ENCODE results near the gene CAPNS1. TPM values are rescaled to one million over a fixed set of nuclear protein-coding genes. Genes with fewer than 3 reads are reported as not detected.
"Not testable (repeated sequence)": the region's sequence is repeated elsewhere in the genome, so short reads cannot be mapped to it uniquely, and the experiment has no call there.

CAPNS1 gene
- total RNA-seq, 2 experiments from 2014 or later, result 301 to 307 TPM

DNA sequence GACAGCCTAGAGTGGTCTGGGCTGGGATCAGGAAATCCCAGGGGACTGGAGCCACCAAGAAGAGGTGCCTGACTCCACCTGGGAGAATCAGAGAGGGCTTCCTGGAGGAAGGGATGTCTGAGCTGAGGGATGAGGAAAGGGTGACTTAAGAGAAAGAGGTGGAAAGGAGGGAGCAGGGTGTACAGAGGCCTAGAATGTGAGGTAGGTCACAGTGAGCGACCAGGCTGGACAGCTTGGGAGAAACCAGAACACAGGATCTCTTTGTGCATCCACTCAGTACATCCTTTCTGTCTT is 23.6 kb upstream of the CAPNS1 start:
- Mint-ChIP-seq H3K27ac (peak overlapping the region; percentile 87), H3K4me3 (peak overlapping the region; percentile 99), H3K27me3 (ENCODE audit: low read depth) (no peaks in the 10 kb centered on the region), H3K9me3 (no peaks in the 10 kb centered on the region), H3K4me1 (ENCODE audit: low read depth) (peaks cover 33% of the 10 kb centered on the region), H3K36me3 (ENCODE audit: low read depth) (peaks cover 27% of the 10 kb centered on the region)
- intact Hi-C loops (cut with micrococcal nuclease), result loop anchor here (10.0 kb wide), 2 partner anchors 401 to 659 kb away; partner anchors contain the start of genes KMT2B and ZNF850
- CTCF ChIA-PET, result interaction anchor here (1.2 kb wide), 1 partner anchor 12 kb away, joined by 3 read pairs; no protein-coding TSS in a partner anchor
- DNase-seq, result no peak

DNA sequence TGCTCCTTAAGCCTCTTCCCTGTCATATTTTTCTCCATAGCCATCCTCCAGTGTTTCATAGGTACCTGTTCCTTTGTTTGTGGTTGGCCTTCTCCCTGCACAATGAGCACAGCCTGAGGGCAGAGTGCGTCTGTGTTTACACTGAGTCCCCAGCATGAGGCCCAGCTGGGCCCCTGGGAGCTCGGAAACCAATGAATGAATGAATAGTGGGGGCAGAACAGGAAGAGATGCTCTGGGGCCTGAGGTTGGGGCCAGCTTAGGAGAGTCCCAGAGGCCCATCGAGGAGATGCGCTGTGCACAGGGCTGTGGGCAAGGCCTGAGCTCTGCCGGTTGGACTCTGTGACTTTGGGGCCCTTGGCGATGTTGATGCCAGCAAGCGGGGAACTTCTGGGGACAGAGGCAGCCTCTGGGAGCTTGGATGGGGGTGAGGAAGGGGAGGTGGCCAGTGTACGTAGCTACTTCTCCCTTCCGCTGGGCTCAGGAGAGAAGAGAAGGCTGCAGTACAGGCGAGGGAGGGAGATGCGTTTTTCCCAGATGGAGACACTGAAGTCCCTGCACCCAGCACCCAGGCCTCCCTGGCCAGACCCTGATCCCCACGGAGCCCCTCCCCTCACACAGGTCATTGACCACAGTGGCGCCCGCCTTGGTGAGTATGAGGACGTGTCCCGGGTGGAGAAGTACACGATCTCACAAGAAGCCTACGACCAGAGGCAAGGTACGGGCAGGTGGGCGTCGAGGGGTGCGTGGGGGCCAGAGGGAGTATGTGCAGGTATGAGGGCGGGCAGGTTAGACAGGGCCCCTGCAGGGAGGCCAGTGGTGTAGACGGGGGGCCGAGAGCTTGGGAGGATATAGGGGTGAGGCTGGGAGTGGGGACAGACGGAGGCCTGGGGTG is 19.5 kb upstream of the CAPNS1 start:
- H3K4me1 Mint-ChIP-seq (ENCODE audit: low read depth), result peaks cover 17% of the 10 kb centered on the region
- no peaks in the 10 kb centered on the region for H3K27me3 Mint-ChIP-seq (ENCODE audit: low read depth)
- no peak overlapping the region for H3K27ac Mint-ChIP-seq
- no peaks in the 10 kb centered on the region for H3K9me3 Mint-ChIP-seq
- CTCF ChIA-PET, result no interaction called here
- H3K4me3 Mint-ChIP-seq, result no peak overlapping the region
- H3K36me3 Mint-ChIP-seq (ENCODE audit: low read depth), result peaks cover 24% of the 10 kb centered on the region
- intact Hi-C loops (cut with micrococcal nuclease), result loop anchor here (10.0 kb wide), 2 partner anchors 484 to 734 kb away; partner anchors contain the start of genes ZNF345 and ZNF382
- no peak for DNase-seq

DNA sequence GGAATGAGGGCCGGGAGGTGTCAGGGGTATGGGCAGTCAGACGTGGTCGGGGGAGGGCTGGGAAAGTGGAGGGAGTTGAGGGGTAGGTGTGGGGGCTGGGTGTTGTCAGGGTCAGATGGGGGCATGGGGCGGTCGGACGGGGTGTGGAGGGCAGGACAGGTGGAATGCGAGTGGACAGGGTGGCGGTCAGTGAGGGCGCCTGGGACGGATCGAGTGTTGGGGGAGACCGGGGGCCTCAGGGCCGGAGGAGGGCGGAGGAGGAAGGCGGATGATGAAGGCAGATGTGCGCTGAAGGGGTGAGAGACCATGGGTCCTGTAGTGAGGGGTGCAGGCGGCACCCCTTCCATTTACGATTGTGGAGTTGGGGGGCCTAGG is 18.9 kb upstream of the CAPNS1 start:
- no peaks in the 10 kb centered on the region for H3K9me3 Mint-ChIP-seq
- no peaks in the 10 kb centered on the region for H3K27me3 Mint-ChIP-seq (ENCODE audit: low read depth)
- peaks cover 19% of the 10 kb centered on the region for H3K4me1 Mint-ChIP-seq (ENCODE audit: low read depth)
- intact Hi-C loops (cut with micrococcal nuclease), result loop anchor here (10.0 kb wide), 2 partner anchors 484 to 734 kb away; partner anchors contain the start of genes ZNF345 and ZNF382
- peaks cover 30% of the 10 kb centered on the region for H3K36me3 Mint-ChIP-seq (ENCODE audit: low read depth)
- H3K4me3 Mint-ChIP-seq, result no peak overlapping the region
- no peak overlapping the region for H3K27ac Mint-ChIP-seq
- DNase-seq, result no peak
- CTCF ChIA-PET, result no interaction called here

DNA sequence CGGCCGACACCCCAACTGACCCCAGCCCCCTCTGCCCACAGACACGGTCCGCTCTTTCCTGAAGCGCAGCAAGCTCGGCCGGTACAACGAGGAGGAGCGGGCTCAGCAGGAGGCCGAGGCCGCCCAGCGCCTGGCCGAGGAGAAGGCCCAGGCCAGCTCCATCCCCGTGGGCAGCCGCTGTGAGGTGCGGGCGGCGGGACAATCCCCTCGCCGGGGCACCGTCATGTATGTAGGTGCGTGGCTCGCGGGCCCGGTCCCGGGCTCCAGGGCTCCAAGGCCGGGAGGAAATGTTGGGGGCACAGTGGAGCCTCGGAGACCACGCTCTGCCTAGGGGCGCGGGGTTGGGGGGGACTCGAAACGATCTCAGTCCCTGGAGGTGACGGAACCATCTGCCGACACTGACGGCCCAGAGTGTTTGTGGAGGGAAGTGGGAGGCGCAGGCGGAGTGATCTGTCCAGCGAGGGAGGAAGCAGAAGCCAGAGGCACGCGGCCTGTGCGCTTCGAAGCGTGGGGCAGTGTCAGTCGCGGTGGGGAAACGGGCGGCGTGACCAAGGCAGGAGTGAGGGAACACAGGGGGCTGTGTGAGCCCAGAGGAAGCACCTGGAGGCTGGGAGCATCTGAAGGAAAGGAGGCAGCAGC is 18.3 kb upstream of the CAPNS1 start:
- intact Hi-C loops (cut with micrococcal nuclease), result loop anchor here (10.0 kb wide), 2 partner anchors 483 to 733 kb away; partner anchors contain the start of genes ZNF345 and ZNF382
- H3K36me3 Mint-ChIP-seq (ENCODE audit: low read depth), result peaks cover 30% of the 10 kb centered on the region

DNA sequence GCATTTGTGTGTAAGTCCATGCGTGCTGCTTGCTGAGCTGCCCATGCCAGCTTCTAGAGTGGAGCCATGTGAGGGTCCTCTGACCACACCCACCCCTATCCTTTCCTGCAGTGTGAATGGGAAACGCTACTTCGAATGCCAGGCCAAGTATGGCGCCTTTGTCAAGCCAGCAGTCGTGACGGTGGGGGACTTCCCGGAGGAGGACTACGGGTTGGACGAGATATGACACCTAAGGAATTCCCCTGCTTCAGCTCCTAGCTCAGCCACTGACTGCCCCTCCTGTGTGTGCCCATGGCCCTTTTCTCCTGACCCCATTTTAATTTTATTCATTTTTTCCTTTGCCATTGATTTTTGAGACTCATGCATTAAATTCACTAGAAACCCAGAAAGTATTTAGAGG is 14.3 kb upstream of the CAPNS1 start:
- H3K27me3 Mint-ChIP-seq (ENCODE audit: low read depth), result no peaks in the 10 kb centered on the region
- intact Hi-C loops (cut with micrococcal nuclease), result loop anchor here (10.0 kb wide), 2 partner anchors 479 to 729 kb away; partner anchors contain the start of genes ZNF345 and ZNF382
- no peaks in the 10 kb centered on the region for H3K9me3 Mint-ChIP-seq
- peaks cover 16% of the 10 kb centered on the region for H3K36me3 Mint-ChIP-seq (ENCODE audit: low read depth)
- peaks cover 15% of the 10 kb centered on the region for H3K4me1 Mint-ChIP-seq (ENCODE audit: low read depth)
- H3K4me3 Mint-ChIP-seq, result no peak overlapping the region
- CTCF ChIA-PET, result interaction anchor here (0.8 to 4.7 kb wide), 2 partner anchors 43 to 179 kb away, joined by 3 to 71 read pairs; no protein-coding TSS in a partner anchor
- H3K27ac Mint-ChIP-seq, result peak overlapping the region; percentile 65
- no peak for DNase-seq

More for the DNA sequence above, 18.3 kb upstream of the CAPNS1 start:
- H3K27me3 Mint-ChIP-seq (ENCODE audit: low read depth), result no peaks in the 10 kb centered on the region
- no peak overlapping the region for H3K4me3 Mint-ChIP-seq
- CTCF ChIA-PET, result no interaction called here
- peaks cover 12% of the 10 kb centered on the region for H3K4me1 Mint-ChIP-seq (ENCODE audit: low read depth)
- DNase-seq, result no peak
- no peak overlapping the region for H3K27ac Mint-ChIP-seq
- no peaks in the 10 kb centered on the region for H3K9me3 Mint-ChIP-seq

DNA sequence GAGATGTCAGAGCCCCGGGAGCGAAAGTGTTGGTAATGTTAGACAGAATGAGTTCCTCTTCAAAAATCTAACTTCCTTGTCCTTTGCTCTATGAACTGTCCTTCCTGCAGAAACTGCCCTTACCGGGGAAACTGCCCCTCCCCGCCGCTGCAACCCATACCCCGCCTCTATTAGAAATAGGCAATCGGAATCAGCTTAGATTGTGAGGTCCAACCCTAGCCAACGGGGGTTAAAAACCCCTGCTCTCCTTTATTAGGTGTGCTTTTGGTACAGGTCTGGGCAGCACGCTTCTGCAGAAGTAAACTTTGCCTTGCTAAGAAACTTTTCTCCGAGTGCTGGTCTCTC is 11.5 kb upstream of the CAPNS1 start:
- Mint-ChIP-seq H3K36me3 (ENCODE audit: low read depth) (peaks cover 9% of the 10 kb centered on the region), H3K27me3 (ENCODE audit: low read depth) (no peaks in the 10 kb centered on the region), H3K4me3 (peak overlapping the region; percentile 86), H3K4me1 (ENCODE audit: low read depth) (peaks cover 29% of the 10 kb centered on the region), H3K27ac (peak overlapping the region; percentile 93), H3K9me3 (no peaks in the 10 kb centered on the region)
- DNase-seq, result no peak
- intact Hi-C loops (cut with micrococcal nuclease), result loop anchor here (1.0 to 10.0 kb wide), 6 partner anchors 11 to 726 kb away; partner anchors contain the start of genes TBCB, ZNF345, ZNF382 and ZNF565
- CTCF ChIA-PET, result interaction anchor here (0.6 to 4.7 kb wide), 19 partner anchors 9 to 1921 kb away, joined by 3 to 71 read pairs (median 3); partner anchors contain the start of genes ALKBH6, OVOL3, POLR2I and TBCB

DNA sequence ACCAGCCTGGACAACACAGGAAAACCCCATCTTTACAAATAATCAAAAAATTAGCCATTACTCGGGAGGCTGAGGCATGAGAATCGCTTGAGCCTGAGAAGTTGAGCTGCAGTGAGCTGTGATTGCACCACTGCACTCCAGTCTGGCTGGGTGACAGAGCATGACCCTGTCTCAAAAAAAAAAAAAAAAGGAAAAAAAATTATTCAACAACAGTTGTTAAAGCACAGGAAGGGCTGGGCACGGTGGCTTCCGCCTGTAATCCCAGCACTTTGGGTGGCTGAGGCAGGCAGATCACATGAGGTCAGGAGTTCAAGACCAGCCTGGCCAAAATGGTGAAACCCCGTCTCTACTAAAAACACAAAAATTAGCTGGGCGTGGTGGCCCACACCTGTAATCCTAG is 8.6 kb upstream of the CAPNS1 start:
- H3K27me3 Mint-ChIP-seq (ENCODE audit: low read depth), result not testable (repeated sequence)
- CTCF ChIA-PET, result interaction anchor here (1.1 kb wide), 1 partner anchor 39 kb away, joined by 4 read pairs; no protein-coding TSS in a partner anchor

DNA sequence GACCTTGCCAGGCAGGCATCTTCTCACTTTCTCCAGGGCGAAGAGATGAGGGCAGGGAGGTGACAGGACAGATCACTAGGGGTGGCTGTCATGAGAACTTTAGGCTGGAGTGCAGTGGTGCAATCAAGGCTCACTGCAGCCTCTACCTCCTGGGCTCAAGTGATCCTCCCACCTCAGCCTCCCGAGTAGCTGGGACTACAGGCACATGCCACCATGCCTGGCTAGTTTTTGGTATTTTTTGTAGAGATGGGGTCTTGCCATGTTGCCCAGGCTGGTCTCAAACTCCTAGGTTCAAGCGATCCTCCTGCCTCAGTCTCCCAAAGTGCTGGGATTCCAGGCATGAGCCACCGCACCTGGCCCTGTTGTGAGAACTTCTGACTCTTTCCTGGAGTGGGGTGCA is 5.0 kb upstream of the CAPNS1 start:
- intact Hi-C loops (cut with micrococcal nuclease); H3K4me3 Mint-ChIP-seq; CTCF ChIA-PET: not testable (repeated sequence)

More for the DNA sequence above, 8.6 kb upstream of the CAPNS1 start:
- DNase-seq; H3K27ac Mint-ChIP-seq; H3K4me3 Mint-ChIP-seq; H3K36me3 Mint-ChIP-seq (ENCODE audit: low read depth); H3K9me3 Mint-ChIP-seq; intact Hi-C loops (cut with micrococcal nuclease): not testable (repeated sequence)
- H3K4me1 Mint-ChIP-seq (ENCODE audit: low read depth), result peaks cover 27% of the 10 kb centered on the region

DNA sequence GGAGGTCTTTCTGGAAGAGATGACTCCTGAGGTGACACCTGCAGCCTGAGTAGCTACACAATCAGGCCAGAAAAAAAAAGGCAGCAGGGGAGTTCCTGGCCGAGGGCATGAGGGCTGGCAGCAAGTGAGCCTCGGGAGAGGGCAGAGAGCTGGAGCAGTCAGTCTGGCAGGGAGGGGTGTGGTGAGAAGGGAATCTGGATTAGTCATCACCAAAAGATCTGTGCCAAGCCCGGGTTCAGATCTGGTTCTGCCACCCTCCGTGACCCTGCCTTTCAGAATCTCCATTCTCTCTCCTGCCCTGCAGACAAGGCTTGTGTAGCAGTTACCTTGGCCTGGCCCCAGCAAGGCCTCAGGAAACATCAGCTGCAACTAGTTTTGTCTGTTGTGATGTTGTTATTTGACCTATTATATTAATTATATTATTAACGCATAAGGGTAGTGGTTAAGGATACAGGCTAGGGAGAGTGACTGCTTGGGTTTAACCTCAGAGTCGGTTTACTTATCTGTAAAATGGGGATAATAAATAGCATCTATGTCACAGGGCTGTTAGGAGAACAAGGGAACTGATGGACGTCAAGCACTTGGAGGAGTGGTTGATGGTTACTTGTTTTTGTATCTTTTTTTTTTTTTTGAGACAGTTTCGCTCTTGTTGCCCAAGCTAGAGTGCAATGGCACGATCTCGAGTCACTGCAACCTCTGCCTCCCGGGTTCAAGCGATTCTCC is 2.7 kb upstream of the CAPNS1 start:
- H3K27ac Mint-ChIP-seq, result no peak overlapping the region
- intact Hi-C loops (cut with micrococcal nuclease), result no loop called here

More for the DNA sequence above, 5.0 kb upstream of the CAPNS1 start:
- not testable (repeated sequence) for DNase-seq; H3K27ac Mint-ChIP-seq; H3K27me3 Mint-ChIP-seq (ENCODE audit: low read depth); H3K36me3 Mint-ChIP-seq (ENCODE audit: low read depth); H3K9me3 Mint-ChIP-seq
- peaks cover 24% of the 10 kb centered on the region for H3K4me1 Mint-ChIP-seq (ENCODE audit: low read depth)

DNA sequence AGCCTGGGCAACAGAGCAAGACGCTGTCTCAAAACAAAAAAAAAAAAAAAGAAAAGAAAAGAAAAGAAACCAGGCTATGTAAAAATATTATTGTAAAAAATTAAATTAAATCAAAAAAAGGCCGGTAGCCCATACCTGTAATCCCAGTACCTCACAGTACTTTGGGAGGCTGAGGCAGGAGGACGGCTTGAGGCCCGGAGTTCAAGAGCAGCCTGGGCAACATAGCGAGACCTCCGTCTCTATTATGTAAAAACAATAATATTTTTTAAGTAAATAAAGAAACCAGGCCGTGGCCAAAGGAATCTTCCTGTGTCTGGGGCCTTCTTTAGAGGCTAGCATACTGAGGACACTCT is 770 bp upstream of the CAPNS1 start:
- CTCF ChIA-PET, result interaction anchor here (0.7 to 2.7 kb wide), 4 partner anchors 10 to 213 kb away, joined by 3 to 13 read pairs (median 4); no protein-coding TSS in a partner anchor
- DNase-seq, result no peak
- H3K9me3 Mint-ChIP-seq, result no peaks in the 10 kb centered on the region
- H3K4me1 Mint-ChIP-seq (ENCODE audit: low read depth), result peaks cover 17% of the 10 kb centered on the region
- H3K27ac Mint-ChIP-seq, result peak overlapping the region; percentile 94
- no peaks in the 10 kb centered on the region for H3K27me3 Mint-ChIP-seq (ENCODE audit: low read depth)
- intact Hi-C loops (cut with micrococcal nuclease), result loop anchor here (1.0 kb wide), 1 partner anchor 11 kb away; no protein-coding TSS in a partner anchor
- peak overlapping the region; percentile 90 for H3K4me3 Mint-ChIP-seq
- H3K36me3 Mint-ChIP-seq (ENCODE audit: low read depth), result peaks cover 18% of the 10 kb centered on the region

More for the DNA sequence above, 2.7 kb upstream of the CAPNS1 start:
- CTCF ChIA-PET, result interaction anchor here (2.7 kb wide), 1 partner anchor 10 kb away, joined by 13 read pairs; no protein-coding TSS in a partner anchor
- H3K27me3 Mint-ChIP-seq (ENCODE audit: low read depth), result no peaks in the 10 kb centered on the region
- no peak for DNase-seq
- peaks cover 9% of the 10 kb centered on the region for H3K36me3 Mint-ChIP-seq (ENCODE audit: low read depth)
- H3K9me3 Mint-ChIP-seq, result no peaks in the 10 kb centered on the region
- H3K4me1 Mint-ChIP-seq (ENCODE audit: low read depth), result peaks cover 29% of the 10 kb centered on the region
- no peak overlapping the region for H3K4me3 Mint-ChIP-seq

DNA sequence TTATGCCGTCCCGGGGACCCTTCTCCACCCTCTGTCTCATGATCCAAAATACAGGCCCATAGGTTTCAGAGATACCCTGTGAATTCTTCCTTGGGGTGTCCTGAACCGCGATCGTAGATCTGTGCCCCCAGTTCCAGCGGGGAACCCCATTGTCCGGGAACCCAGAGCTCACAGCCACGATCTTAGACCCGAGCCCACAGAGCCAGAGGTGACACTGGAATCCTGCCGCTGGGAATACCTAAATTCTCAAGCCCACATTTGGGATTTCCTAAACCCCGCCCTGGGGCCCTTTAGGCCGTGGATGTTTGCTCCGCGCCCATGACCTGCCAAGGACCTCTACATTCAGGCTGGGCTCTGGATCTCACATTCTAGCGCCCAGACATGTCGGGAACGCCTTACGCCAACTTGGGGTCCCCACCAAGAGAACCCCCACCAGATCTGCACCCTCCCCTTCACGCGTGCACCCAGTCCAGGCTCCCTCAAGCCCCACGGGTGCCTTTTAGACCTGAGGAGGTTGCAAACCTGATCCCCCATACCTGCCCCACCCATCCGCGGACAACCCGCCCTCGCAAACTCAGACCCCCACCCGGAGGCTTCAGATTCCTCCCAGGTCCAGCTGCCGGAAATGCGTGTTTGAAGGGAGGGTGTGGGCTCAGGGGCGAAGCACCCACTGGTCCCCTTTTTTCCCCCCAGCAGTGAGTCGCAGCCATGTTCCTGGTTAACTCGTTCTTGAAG is 605 bp downstream of the CAPNS1 start:
- intact Hi-C loops (cut with micrococcal nuclease), result loop anchor here (1.0 to 10.0 kb wide), 6 partner anchors 25 to 428 kb away; partner anchors contain the start of genes ALKBH6, IGFLR1, LIN37 and PSENEN

More for the DNA sequence above, 605 bp downstream of the CAPNS1 start:
- Mint-ChIP-seq H3K4me1 (ENCODE audit: low read depth) (peaks cover 17% of the 10 kb centered on the region), H3K36me3 (ENCODE audit: low read depth) (peaks cover 18% of the 10 kb centered on the region), H3K4me3 (peak overlapping the region; percentile 90), H3K9me3 (no peaks in the 10 kb centered on the region), H3K27ac (peak overlapping the region; percentile 94), H3K27me3 (ENCODE audit: low read depth) (no peaks in the 10 kb centered on the region)
- DNase-seq, result peak; percentile 58
- CTCF ChIA-PET, result interaction anchor here (2.4 kb wide), 1 partner anchor 29 kb away, joined by 5 read pairs; no protein-coding TSS in a partner anchor

Data from activated naive CD4-positive, alpha-beta T cell treated with anti-CD3 and anti-CD28 coated beads for 36 hours (primary cell).